Kidney tubule cell (primary cell): ENCODE results near the gene GADD45A.
"Not testable (repeated sequence)": the region's sequence is repeated elsewhere in the genome, so short reads cannot be mapped to it uniquely, and the experiment has no call there.

Experiments used
- DNase-seq: peaks from one replicate; pipeline ENCODE4 v3.0.0-alpha.2; 2018; ENCODE audit warnings: low spot score

GADD45A gene

GRCh38 chr1:67685067-67685557, at the start of gene GADD45A:
GADD45A (plus strand) TSS chr1:67685201; CDS start chr1:67685495, 294 bp downstream.
- peak; percentile 100 for DNase-seq

- DNase-seq: no peak
These were observed 48.9 kb upstream of the GADD45A start for GRCh38 chr1:67636146-67636545.

- no peak for DNase-seq
These were observed 45.6 kb upstream of the GADD45A start for GRCh38 chr1:67639361-67639760.

- DNase-seq: no peak
These were observed 42.4 kb upstream of the GADD45A start for GRCh38 chr1:67642629-67643028.

GRCh38 chr1:67644566-67644965, 40.4 kb upstream of the GADD45A start:
- no peak for DNase-seq

GRCh38 chr1:67645495-67646144, 39.4 kb upstream of the GADD45A start:
- no peak for DNase-seq

GRCh38 chr1:67646145-67647035, 38.6 kb upstream of the GADD45A start:
- peak; percentile 22 for DNase-seq

GRCh38 chr1:67647036-67647798, 37.8 kb upstream of the GADD45A start:
- peak; percentile 59 for DNase-seq

- no peak for DNase-seq
These were observed 37.1 kb upstream of the GADD45A start for GRCh38 chr1:67647814-67648358.

- DNase-seq: no peak
These were observed 36.2 kb upstream of the GADD45A start for GRCh38 chr1:67648582-67649326.

GRCh38 chr1:67650061-67650460, 34.9 kb upstream of the GADD45A start:
- no peak for DNase-seq

GRCh38 chr1:67651031-67651430, 34.0 kb upstream of the GADD45A start:
- DNase-seq: no peak

- DNase-seq: peak; percentile 69
These were observed 32.2 kb upstream of the GADD45A start for GRCh38 chr1:67652800-67653199.

GRCh38 chr1:67653304-67653703, 31.7 kb upstream of the GADD45A start:
- DNase-seq: no peak

- DNase-seq: no peak
These were observed 29.4 kb upstream of the GADD45A start for GRCh38 chr1:67655581-67655980.

- not testable (repeated sequence) for DNase-seq
These were observed 27.8 kb upstream of the GADD45A start for GRCh38 chr1:67657152-67657551.

- no peak for DNase-seq
These were observed 25.8 kb upstream of the GADD45A start for GRCh38 chr1:67659229-67659628.

- DNase-seq: no peak
These were observed 22.1 kb upstream of the GADD45A start for GRCh38 chr1:67662884-67663283.

GRCh38 chr1:67664048-67664447, 21.0 kb upstream of the GADD45A start:
- DNase-seq: no peak

GRCh38 chr1:67665307-67665706, 19.7 kb upstream of the GADD45A start:
- not testable (repeated sequence) for DNase-seq

- DNase-seq: no peak
These were observed 18.4 kb upstream of the GADD45A start for GRCh38 chr1:67666636-67667035.
